HEK293 (cell line): ENCODE measurements around the gene TNS3.

Source experiments
- CTCF ChIA-PET: fragments of 350-600 bp; formaldehyde crosslinking; extraction: SDS; loops from one replicate; lab custom pipeline; 2021; ENCODE audit warnings: antibody characterized with exemption; lab: Yijun Ruan, JAX
- POLR2A ChIA-PET: fragments of 300-600 bp; formaldehyde crosslinking; extraction: SDS; loops from one replicate; lab custom pipeline; 2020; ENCODE audit warnings: antibody characterized with exemption, inconsistent platforms; lab: Yijun Ruan, JAX
- H3K27ac ChIP-seq: fragments of 200-500 bp; sonication (Bioruptor generic); 2 replicates; pipeline ENCODE4 v1.5.1; 2014; ENCODE audit warnings: low read depth, low read length, control low read depth, inconsistent platforms; ENCODE audit errors: extremely low read depth
- H3K36me3 ChIP-seq, 2 experiments: fragments of 200-500 bp in 1 of 2; sonication (Bioruptor generic) in 1 of 2; 1 replicate in 1 of 2; 2 replicates in 1 of 2; pipeline ENCODE4 v1.5.1; 2014 to 2017; ENCODE audit warnings: inconsistent platforms in 2 of 2, low read length in 2 of 2; ENCODE audit not compliant: control insufficient read depth in 2 of 2, insufficient read depth in 1 of 2
- H3K4me1 ChIP-seq: fragments of 200-500 bp; sonication (Bioruptor generic); 2 replicates; pipeline ENCODE4 v1.5.1; 2014; ENCODE audit warnings: mild to moderate bottlenecking, low read length, inconsistent platforms; ENCODE audit not compliant: control insufficient read depth, insufficient read depth
- H3K4me3 ChIP-seq: 2 replicates; pipeline ENCODE4 v1.5.1; 2011; ENCODE audit warnings: low read depth, mild to moderate bottlenecking, control low read depth, low read length, moderate library complexity
- H3K9me3 ChIP-seq: fragments of 200-500 bp; sonication (Bioruptor generic); 2 replicates; pipeline ENCODE4 v1.5.1; 2014; ENCODE audit warnings: low read depth, low read length, inconsistent platforms; ENCODE audit not compliant: control insufficient read depth, insufficient read depth
- GLI4 ChIP-seq: fragments of 450-650 bp; formaldehyde crosslinking; IDR thresholded peaks from 2 replicates; pipeline ENCODE4 v1.5.1; 2016; ENCODE audit warnings: missing biosample characterization, missing genetic modification characterization
- HOXA7 ChIP-seq: sonication (generic); formaldehyde crosslinking; IDR thresholded peaks from 2 replicates; pipeline ENCODE4 v1.8.1; 2022; ENCODE audit warnings: missing genetic modification reagents, borderline replicate concordance
- MYNN ChIP-seq: fragments of 450-650 bp; formaldehyde crosslinking; IDR thresholded peaks from 2 replicates; pipeline ENCODE4 v1.5.1; 2016; ENCODE audit warnings: missing biosample characterization, missing genetic modification characterization, borderline replicate concordance
- RBAK ChIP-seq: fragments of 450-650 bp; formaldehyde crosslinking; IDR thresholded peaks from 2 replicates; pipeline ENCODE4 v1.5.1; 2016; ENCODE audit warnings: missing biosample characterization, missing genetic modification characterization
- SP2 ChIP-seq: fragments of 450-650 bp; formaldehyde crosslinking; IDR thresholded peaks from 2 replicates; pipeline ENCODE4 v1.5.1; 2016; ENCODE audit warnings: missing biosample characterization, missing genetic modification characterization
- ZFP69B ChIP-seq: fragments of 450-650 bp; formaldehyde crosslinking; IDR thresholded peaks from 2 replicates; pipeline ENCODE4 v1.5.1; 2016; ENCODE audit warnings: missing biosample characterization, missing genetic modification characterization
- ZNF138 ChIP-seq: fragments of 450-650 bp; formaldehyde crosslinking; IDR thresholded peaks from 2 replicates; pipeline ENCODE4 v1.5.1; 2016; ENCODE audit warnings: missing biosample characterization, missing genetic modification characterization, borderline replicate concordance
- ZNF157 ChIP-seq: fragments of 450-650 bp; formaldehyde crosslinking; IDR thresholded peaks from 2 replicates; pipeline ENCODE4 v1.5.1; 2016; ENCODE audit warnings: missing biosample characterization, missing genetic modification characterization
- ZNF16 ChIP-seq: fragments of 450-650 bp; formaldehyde crosslinking; IDR thresholded peaks from 2 replicates; pipeline ENCODE4 v1.5.1; 2016; ENCODE audit warnings: low read depth, missing biosample characterization, missing genetic modification characterization
- ZNF248 ChIP-seq: fragments of 450-650 bp; formaldehyde crosslinking; IDR thresholded peaks from 2 replicates; pipeline ENCODE4 v1.5.1; 2017; ENCODE audit warnings: missing biosample characterization, missing genetic modification characterization
- ZNF292 ChIP-seq: fragments of 450-650 bp; formaldehyde crosslinking; IDR thresholded peaks from 2 replicates; pipeline ENCODE4 v1.5.1; 2016; ENCODE audit warnings: low read depth, missing biosample characterization, missing genetic modification characterization, borderline replicate concordance
- ZNF335 ChIP-seq: fragments of 450-650 bp; formaldehyde crosslinking; conservative IDR thresholded peaks from 2 replicates; pipeline ENCODE4 v1.5.1; 2016; ENCODE audit warnings: missing biosample characterization, missing genetic modification characterization
- ZNF350 ChIP-seq: fragments of 450-650 bp; formaldehyde crosslinking; IDR thresholded peaks from 2 replicates; pipeline ENCODE4 v1.5.0; 2017; ENCODE audit warnings: missing biosample characterization, mild to moderate bottlenecking, missing genetic modification characterization
- ZNF501 ChIP-seq: fragments of 450-650 bp; formaldehyde crosslinking; IDR thresholded peaks from 2 replicates; pipeline ENCODE4 v1.5.1; 2016; ENCODE audit warnings: missing biosample characterization, missing genetic modification characterization
- ZNF658 ChIP-seq: fragments of 450-650 bp; formaldehyde crosslinking; IDR thresholded peaks from 2 replicates; pipeline ENCODE4; 2016; ENCODE audit warnings: missing biosample characterization, missing genetic modification characterization
- ZNF701 ChIP-seq: fragments of 450-650 bp; formaldehyde crosslinking; IDR thresholded peaks from 2 replicates; pipeline ENCODE4 v1.5.1; 2016; ENCODE audit warnings: missing biosample characterization, missing genetic modification characterization
- ZNF843 ChIP-seq: fragments of 450-650 bp; formaldehyde crosslinking; IDR thresholded peaks from 2 replicates; pipeline ENCODE4 v1.5.1; 2016; ENCODE audit warnings: missing biosample characterization, missing genetic modification characterization
- TF ChIP-seq, protein P1 (sequence below): fragments of 450-650 bp; formaldehyde crosslinking; IDR thresholded peaks from 2 replicates; pipeline ENCODE4 v1.5.1; 2016; ENCODE audit warnings: missing biosample characterization, missing genetic modification characterization, low read depth
- TF ChIP-seq, protein P2 (sequence below): fragments of 450-650 bp; formaldehyde crosslinking; IDR thresholded peaks from 2 replicates; pipeline ENCODE4 v1.5.1; 2017; ENCODE audit warnings: missing biosample characterization, missing genetic modification characterization
- TF ChIP-seq, protein P3 (sequence below): IDR thresholded peaks from 2 replicates; pipeline ENCODE4 v1.6.1; 2011; ENCODE audit warnings: mild to moderate bottlenecking, low read depth, low read length, borderline replicate concordance
- TF ChIP-seq, protein P4 (sequence below): fragments of 450-650 bp; formaldehyde crosslinking; IDR thresholded peaks from 2 replicates; pipeline ENCODE4 v1.5.1; 2016; ENCODE audit warnings: missing biosample characterization, missing genetic modification characterization, borderline replicate concordance

The TNS3 gene

DNA sequence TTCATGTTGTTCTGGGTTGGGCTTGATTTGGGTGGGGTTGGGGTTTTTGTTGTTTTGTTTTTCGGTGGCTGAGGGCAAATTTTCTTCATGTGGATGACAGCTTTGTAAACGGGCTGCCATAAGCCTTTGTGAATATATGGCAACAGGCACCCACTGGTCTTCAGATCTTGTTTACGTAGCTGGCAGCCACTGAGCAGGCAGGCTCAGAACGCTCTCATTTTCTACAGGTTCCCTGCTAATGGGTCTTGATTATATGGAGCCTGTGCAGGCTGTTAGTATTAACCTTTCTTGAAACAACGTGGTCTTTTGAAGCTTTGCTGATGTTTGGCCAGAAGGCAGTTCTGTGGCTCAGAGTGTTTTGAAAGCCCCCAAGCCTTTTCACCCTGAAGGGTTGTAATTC lies 199.7 kb downstream of the TNS3 start:
- ChIA-PET POLR2A (no interaction called here), CTCF (interaction anchor here (0.9 kb wide), 1 partner anchor 116 kb away, joined by 4 read pairs; no protein-coding TSS in a partner anchor)
- no peak for TF ChIP-seq HOXA7 (CRISPR knock-in tag)
- no peak for TF ChIP-seq ZNF16 (tag by site-specific recombination)
- TF ChIP-seq, protein P1, sequence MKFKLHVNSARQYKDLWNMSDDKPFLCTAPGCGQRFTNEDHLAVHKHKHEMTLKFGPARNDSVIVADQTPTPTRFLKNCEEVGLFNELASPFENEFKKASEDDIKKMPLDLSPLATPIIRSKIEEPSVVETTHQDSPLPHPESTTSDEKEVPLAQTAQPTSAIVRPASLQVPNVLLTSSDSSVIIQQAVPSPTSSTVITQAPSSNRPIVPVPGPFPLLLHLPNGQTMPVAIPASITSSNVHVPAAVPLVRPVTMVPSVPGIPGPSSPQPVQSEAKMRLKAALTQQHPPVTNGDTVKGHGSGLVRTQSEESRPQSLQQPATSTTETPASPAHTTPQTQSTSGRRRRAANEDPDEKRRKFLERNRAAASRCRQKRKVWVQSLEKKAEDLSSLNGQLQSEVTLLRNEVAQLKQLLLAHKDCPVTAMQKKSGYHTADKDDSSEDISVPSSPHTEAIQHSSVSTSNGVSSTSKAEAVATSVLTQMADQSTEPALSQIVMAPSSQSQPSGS (tag by site-specific recombination): no peak
- no peak for TF ChIP-seq ZNF248 (tag by site-specific recombination)
- TF ChIP-seq SP2 (tag by site-specific recombination): no peak
- TF ChIP-seq ZNF335 (tag by site-specific recombination): no peak
- TF ChIP-seq ZNF843 (tag by site-specific recombination): no peak
- TF ChIP-seq ZNF292 (tag by site-specific recombination): no peak
- no peak for TF ChIP-seq ZNF350
- TF ChIP-seq, protein P2, sequence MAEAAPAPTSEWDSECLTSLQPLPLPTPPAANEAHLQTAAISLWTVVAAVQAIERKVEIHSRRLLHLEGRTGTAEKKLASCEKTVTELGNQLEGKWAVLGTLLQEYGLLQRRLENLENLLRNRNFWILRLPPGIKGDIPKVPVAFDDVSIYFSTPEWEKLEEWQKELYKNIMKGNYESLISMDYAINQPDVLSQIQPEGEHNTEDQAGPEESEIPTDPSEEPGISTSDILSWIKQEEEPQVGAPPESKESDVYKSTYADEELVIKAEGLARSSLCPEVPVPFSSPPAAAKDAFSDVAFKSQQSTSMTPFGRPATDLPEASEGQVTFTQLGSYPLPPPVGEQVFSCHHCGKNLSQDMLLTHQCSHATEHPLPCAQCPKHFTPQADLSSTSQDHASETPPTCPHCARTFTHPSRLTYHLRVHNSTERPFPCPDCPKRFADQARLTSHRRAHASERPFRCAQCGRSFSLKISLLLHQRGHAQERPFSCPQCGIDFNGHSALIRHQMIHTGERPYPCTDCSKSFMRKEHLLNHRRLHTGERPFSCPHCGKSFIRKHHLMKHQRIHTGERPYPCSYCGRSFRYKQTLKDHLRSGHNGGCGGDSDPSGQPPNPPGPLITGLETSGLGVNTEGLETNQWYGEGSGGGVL (tag by site-specific recombination): no peak
- TF ChIP-seq RBAK (tag by site-specific recombination): no peak
- TF ChIP-seq, protein P3, sequence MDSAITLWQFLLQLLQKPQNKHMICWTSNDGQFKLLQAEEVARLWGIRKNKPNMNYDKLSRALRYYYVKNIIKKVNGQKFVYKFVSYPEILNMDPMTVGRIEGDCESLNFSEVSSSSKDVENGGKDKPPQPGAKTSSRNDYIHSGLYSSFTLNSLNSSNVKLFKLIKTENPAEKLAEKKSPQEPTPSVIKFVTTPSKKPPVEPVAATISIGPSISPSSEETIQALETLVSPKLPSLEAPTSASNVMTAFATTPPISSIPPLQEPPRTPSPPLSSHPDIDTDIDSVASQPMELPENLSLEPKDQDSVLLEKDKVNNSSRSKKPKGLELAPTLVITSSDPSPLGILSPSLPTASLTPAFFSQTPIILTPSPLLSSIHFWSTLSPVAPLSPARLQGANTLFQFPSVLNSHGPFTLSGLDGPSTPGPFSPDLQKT: no peak
- no peak for TF ChIP-seq MYNN (tag by site-specific recombination)
- no peak for TF ChIP-seq ZNF501 (tag by site-specific recombination)
- TF ChIP-seq GLI4: no peak
- TF ChIP-seq, protein P4, sequence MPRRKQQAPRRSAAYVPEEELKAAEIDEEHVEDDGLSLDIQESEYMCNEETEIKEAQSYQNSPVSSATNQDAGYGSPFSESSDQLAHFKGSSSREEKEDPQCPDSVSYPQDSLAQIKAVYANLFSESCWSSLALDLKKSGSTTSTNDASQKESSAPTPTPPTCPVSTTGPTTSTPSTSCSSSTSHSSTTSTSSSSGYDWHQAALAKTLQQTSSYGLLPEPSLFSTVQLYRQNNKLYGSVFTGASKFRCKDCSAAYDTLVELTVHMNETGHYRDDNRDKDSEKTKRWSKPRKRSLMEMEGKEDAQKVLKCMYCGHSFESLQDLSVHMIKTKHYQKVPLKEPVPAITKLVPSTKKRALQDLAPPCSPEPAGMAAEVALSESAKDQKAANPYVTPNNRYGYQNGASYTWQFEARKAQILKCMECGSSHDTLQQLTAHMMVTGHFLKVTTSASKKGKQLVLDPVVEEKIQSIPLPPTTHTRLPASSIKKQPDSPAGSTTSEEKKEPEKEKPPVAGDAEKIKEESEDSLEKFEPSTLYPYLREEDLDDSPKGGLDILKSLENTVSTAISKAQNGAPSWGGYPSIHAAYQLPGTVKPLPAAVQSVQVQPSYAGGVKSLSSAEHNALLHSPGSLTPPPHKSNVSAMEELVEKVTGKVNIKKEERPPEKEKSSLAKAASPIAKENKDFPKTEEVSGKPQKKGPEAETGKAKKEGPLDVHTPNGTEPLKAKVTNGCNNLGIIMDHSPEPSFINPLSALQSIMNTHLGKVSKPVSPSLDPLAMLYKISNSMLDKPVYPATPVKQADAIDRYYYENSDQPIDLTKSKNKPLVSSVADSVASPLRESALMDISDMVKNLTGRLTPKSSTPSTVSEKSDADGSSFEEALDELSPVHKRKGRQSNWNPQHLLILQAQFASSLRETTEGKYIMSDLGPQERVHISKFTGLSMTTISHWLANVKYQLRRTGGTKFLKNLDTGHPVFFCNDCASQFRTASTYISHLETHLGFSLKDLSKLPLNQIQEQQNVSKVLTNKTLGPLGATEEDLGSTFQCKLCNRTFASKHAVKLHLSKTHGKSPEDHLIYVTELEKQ (tag by site-specific recombination): no peak
- no peak for TF ChIP-seq ZNF157
- no peak for TF ChIP-seq ZNF658 (tag by site-specific recombination)
- TF ChIP-seq ZNF138 (tag by site-specific recombination): no peak
- Histone ChIP-seq H3K4me1 (peaks cover 3% of the 10 kb centered on the region), H3K27ac (no peak overlapping the region), H3K36me3 (no peaks in the 10 kb centered on the region), H3K9me3 (no peaks in the 10 kb centered on the region), H3K4me3 (no peak overlapping the region)

DNA sequence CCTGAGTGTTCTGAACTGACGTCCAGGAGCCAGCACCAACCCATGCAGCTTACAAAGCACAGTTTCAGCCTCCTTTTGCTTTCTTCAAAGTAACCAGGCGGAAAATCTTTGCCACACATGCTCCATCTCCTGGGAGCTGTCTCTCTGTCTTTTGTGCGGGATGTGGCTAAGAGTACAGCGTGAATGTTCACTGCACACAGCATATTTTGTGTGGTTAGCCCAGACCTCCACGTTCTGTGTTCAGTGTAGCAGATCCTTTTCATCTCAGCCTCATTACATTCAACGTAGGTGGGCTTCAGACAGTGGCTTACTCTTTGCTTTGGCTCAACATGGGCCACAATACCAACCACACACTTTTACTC lies 200.8 kb downstream of the TNS3 start:
- CTCF ChIA-PET: interaction anchor here (2.2 to 2.6 kb wide), 2 partner anchors 55 to 115 kb away, joined by 6 to 9 read pairs; no protein-coding TSS in a partner anchor

More for the DNA sequence above, 200.8 kb downstream of the TNS3 start:
- Histone ChIP-seq H3K4me3 (no peak overlapping the region), H3K9me3 (no peaks in the 10 kb centered on the region), H3K36me3 (no peaks in the 10 kb centered on the region), H3K27ac (no peak overlapping the region), H3K4me1 (peaks cover 3% of the 10 kb centered on the region)
- POLR2A ChIA-PET: no interaction called here
- no peak for TF ChIP-seq ZFP69B (tag by site-specific recombination)
- no peak for TF ChIP-seq ZNF701 (tag by site-specific recombination)
